GM10248 (cell line): ENCODE results near the gene MCM5.

Source experiments
- CTCF ChIA-PET: fragments of 300-600 bp; sonication (Branson Sonifier 250); formaldehyde crosslinking; extraction: SDS; loops from one replicate; lab custom pipeline; 2021; ENCODE audit warnings: antibody characterized with exemption; lab: Yijun Ruan, JAX
- POLR2A ChIA-PET: fragments of 350-650 bp; sonication (Branson Sonifier 250); formaldehyde crosslinking; extraction: SDS; loops from one replicate; lab custom pipeline; 2020; ENCODE audit warnings: antibody characterized with exemption; lab: Yijun Ruan, JAX
- DNase-seq: peaks from one replicate; pipeline ENCODE4 v3.0.0; 2012; ENCODE audit errors: extremely low spot score
- CTCF ChIP-seq: IDR thresholded peaks from 2 replicates; pipeline ENCODE4 v1.5.1; 2012; ENCODE audit warnings: mild to moderate bottlenecking, low read depth; ENCODE audit errors: extremely low read depth, missing control alignments, control extremely low read depth

Gene MCM5

GRCh38 chr22:35418088-35418487 is 18.1 kb downstream of the MCM5 start:
- POLR2A ChIA-PET = interaction anchor here (0.6 kb wide), 1 partner anchor 229 kb away, joined by 5 read pairs; no protein-coding TSS in a partner anchor
- no peak for DNase-seq
- CTCF ChIA-PET = interaction anchor here (2.4 to 3.9 kb wide), 2 partner anchors 8 to 15 kb away, joined by 7 to 20 read pairs; no protein-coding TSS in a partner anchor
- TF ChIP-seq CTCF = no peak

DNA sequence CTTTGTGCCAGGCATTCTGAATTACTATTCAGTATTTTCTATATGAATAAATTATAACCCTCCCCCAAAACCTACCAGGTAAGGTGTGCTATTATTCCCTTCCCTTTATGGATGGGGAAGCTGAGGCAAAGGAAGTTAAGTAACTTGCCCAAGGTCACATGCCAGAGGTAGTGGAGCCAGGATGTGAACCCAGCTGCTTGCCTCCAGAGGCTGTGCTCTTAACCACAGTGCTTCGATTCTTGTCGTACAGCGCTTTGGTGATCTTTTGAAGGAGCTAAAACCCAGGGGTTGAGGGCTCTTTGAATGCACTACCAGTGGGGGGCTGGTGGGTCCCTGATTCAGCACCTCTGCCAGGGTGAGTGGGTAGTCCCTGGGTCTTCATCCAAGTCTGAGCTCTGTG is 18.8 kb downstream of the MCM5 start:
- TF ChIP-seq CTCF = no peak
- DNase-seq = no peak
- ChIA-PET POLR2A (no interaction called here), CTCF (interaction anchor here (2.4 to 3.9 kb wide), 3 partner anchors 8 to 15 kb away, joined by 7 to 20 read pairs (median 19); no protein-coding TSS in a partner anchor)

DNA sequence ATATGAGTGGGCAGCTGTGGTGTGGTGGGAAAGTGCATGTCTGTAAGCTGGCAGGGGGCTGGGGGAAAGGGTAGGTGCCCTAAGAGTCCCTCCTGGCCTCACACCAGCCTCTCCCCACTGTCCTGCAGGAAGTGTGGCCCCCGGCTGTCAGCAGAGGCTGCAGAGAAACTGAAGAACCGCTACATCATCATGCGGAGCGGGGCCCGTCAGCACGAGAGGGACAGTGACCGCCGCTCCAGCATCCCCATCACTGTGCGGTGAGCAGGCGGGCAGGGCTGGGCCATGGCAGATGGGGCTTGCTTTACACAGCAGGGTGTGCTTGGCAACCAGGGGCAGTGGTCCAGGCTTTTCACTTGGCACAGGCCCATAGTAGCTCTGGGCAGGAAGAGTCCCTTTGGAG is 19.8 kb downstream of the MCM5 start:
- no peak for TF ChIP-seq CTCF
- CTCF ChIA-PET = interaction anchor here (2.4 to 3.9 kb wide), 3 partner anchors 9 to 16 kb away, joined by 7 to 20 read pairs (median 19); no protein-coding TSS in a partner anchor
- POLR2A ChIA-PET = no interaction called here
- DNase-seq = no peak

DNA sequence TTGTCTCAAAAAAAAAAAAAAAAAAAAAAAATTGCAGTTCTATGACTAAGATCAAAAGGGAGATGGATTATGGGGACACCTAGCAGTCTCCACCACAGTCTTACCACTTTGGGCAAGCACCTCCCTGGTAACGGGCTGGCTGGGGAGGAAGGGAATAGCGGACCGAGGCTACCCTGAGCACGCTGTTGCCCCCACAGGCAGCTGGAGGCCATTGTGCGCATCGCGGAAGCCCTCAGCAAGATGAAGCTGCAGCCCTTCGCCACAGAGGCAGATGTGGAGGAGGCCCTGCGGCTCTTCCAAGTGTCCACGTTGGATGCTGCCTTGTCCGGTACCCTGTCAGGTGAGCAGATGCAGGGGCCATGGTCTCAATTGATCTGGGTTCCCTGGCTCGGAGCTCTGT is 21.2 kb downstream of the MCM5 start:
- CTCF ChIA-PET = interaction anchor here (1.2 to 3.9 kb wide), 4 partner anchors 9 to 45 kb away, joined by 3 to 20 read pairs (median 12); no protein-coding TSS in a partner anchor
- POLR2A ChIA-PET = interaction anchor here (0.6 to 0.7 kb wide), 2 partner anchors 18 to 49 kb away, joined by 4 to 5 read pairs; no protein-coding TSS in a partner anchor
- no peak for TF ChIP-seq CTCF
- no peak for DNase-seq

DNA sequence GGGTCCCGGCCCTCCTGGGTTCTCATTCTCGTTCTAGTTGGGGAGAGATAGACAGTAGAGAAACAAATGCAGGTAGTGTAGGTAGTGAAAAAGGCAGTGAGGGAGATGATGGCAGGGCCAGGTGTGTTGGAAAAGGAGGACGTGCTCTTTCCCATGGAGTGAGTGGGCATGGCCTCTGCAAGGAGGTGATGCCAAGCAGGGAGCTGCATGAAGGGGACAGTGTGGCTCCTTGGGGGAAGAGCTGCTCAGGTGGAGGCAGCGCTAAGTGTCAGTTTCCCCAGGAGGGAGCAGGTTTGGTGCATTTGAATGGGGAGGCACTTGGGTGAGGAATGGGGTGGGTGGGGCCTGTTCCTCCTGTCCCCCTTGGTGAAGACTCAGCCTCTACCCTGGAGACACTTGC is 22.2 kb downstream of the MCM5 start:
- DNase-seq = no peak
- no peak for TF ChIP-seq CTCF
- ChIA-PET CTCF (interaction anchor here (1.4 kb wide), 1 partner anchor 17 kb away, joined by 4 read pairs; no protein-coding TSS in a partner anchor), POLR2A (no interaction called here)

DNA sequence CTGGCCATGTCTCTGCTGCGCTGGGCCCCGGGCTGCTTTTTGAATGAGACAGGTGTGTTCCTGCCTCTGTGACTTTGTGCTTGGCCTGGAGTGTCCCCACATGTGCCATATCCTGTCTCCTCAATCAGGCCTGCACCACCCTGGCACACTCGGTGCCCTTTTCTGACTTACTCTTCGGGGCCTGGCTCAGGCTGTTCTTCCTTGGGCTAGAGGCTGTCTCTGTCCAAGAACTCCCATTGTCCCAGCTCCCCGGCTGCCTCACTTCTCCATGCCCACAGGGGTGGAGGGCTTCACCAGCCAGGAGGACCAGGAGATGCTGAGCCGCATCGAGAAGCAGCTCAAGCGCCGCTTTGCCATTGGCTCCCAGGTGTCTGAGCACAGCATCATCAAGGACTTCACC is 23.0 kb downstream of the MCM5 start:
- no peak for DNase-seq
- POLR2A ChIA-PET = no interaction called here
- CTCF ChIA-PET = interaction anchor here (0.8 to 1.0 kb wide), 2 partner anchors 12 to 72 kb away, joined by 3 read pairs; no protein-coding TSS in a partner anchor
- TF ChIP-seq CTCF = no peak
